ENCODE results near the gene DNAJC24. TPM values are rescaled to one million over a fixed set of nuclear protein-coding genes. Genes with fewer than 3 reads are reported as not detected.
A peak's percentile ranks its signal among the peaks of the same experiment; 100 is the strongest.

DNAJC24 gene
- total and polyA plus RNA-seq, 9 of the 15 experiments (the other 6 are each of a cell fraction or from before 2014, with no cell fraction given) = 12.2 to 31.9 (median 16.9) TPM

- TF ChIP-seq, protein P1, sequence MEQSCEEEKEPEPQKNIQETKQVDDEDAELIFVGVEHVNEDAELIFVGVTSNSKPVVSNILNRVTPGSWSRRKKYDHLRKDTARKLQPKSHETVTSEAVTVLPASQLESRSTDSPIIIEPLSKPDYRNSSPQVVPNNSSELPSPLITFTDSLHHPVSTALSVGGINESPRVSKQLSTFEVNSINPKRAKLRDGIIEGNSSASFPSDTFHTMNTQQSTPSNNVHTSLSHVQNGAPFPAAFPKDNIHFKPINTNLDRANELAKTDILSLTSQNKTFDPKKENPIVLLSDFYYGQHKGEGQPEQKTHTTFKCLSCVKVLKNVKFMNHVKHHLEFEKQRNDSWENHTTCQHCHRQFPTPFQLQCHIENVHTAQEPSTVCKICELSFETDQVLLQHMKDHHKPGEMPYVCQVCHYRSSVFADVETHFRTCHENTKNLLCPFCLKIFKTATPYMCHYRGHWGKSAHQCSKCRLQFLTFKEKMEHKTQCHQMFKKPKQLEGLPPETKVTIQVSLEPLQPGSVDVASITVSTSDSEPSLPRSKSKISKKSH (CRISPR knock-in tag; IDR thresholded peaks at IDR 0.05) = no peak
- TF ChIP-seq MBD1 (CRISPR knock-in tag; IDR thresholded peaks at IDR 0.05) = no peak
- 0 out of 4 replicates have a peak, but pooled peaks of 1 of the 2 experiments have one; percentile 13 for TF ChIP-seq MAZ (CRISPR knock-in tag; conservative IDR thresholded peaks at IDR 0.05 in 1 of 2, IDR thresholded peaks at IDR 0.05 in 1 of 2)
- 0 out of 2 replicates have a peak, but pooled peaks have one; percentile 32 for TF ChIP-seq ZNF445 (CRISPR knock-in tag; IDR thresholded peaks at IDR 0.05; ENCODE audit: low read depth)
- TF ChIP-seq ILF3 (IDR thresholded peaks at IDR 0.05; ENCODE audit: borderline replicate concordance) = no peak
- peak; percentile 45; the same call in 1 of the 2 replicates for TF ChIP-seq FOXM1 (IDR thresholded peaks at IDR 0.05; ENCODE audit: low read depth)
- no peak for TF ChIP-seq FOXM1 (CRISPR knock-in tag; IDR thresholded peaks at IDR 0.05; ENCODE audit: low read depth)
- TF ChIP-seq SMARCA5 (IDR thresholded peaks at IDR 0.05) = no peak
- TF ChIP-seq LEF1 (IDR thresholded peaks at IDR 0.05) = no peak
- TF ChIP-seq CAMTA2 (CRISPR knock-in tag; conservative IDR thresholded peaks at IDR 0.05) = no peak
- TF ChIP-seq DNMT1 (IDR thresholded peaks at IDR 0.05) = no peak
- TF ChIP-seq ARID1B (IDR thresholded peaks at IDR 0.05) = peak; percentile 62
- no peak for TF ChIP-seq NR4A1 (CRISPR knock-in tag; IDR thresholded peaks at IDR 0.05)
- no peak for TF ChIP-seq NR4A1 (tag; IDR thresholded peaks at IDR 0.05)
- TF ChIP-seq, protein P2, sequence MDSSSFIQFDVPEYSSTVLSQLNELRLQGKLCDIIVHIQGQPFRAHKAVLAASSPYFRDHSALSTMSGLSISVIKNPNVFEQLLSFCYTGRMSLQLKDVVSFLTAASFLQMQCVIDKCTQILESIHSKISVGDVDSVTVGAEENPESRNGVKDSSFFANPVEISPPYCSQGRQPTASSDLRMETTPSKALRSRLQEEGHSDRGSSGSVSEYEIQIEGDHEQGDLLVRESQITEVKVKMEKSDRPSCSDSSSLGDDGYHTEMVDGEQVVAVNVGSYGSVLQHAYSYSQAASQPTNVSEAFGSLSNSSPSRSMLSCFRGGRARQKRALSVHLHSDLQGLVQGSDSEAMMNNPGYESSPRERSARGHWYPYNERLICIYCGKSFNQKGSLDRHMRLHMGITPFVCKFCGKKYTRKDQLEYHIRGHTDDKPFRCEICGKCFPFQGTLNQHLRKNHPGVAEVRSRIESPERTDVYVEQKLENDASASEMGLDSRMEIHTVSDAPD (CRISPR knock-in tag; IDR thresholded peaks at IDR 0.05) = no peak
- no peak for TF ChIP-seq IRF9 (tag; IDR thresholded peaks at IDR 0.05)
- peak; percentile 84 for TF ChIP-seq EP300 (IDR thresholded peaks at IDR 0.05; ENCODE audit: low read length)
- TF ChIP-seq ADNP (tag; IDR thresholded peaks at IDR 0.05) = no peak
- no peak for TF ChIP-seq GTF2F1 (IDR thresholded peaks at IDR 0.05; ENCODE audit: low read depth, low read length)
- no peak for TF ChIP-seq HNRNPLL (IDR thresholded peaks at IDR 0.05; ENCODE audit: low read depth, low read length, poor library complexity, severe bottlenecking)
- TF ChIP-seq SAP30 (IDR thresholded peaks at IDR 0.05; ENCODE audit: borderline replicate concordance, insufficient read depth, low read depth, low read length, poor library complexity, severe bottlenecking) = no peak
- peak; percentile 25; the same call in 1 of the 2 replicates for TF ChIP-seq NFE2 (IDR thresholded peaks at IDR 0.05; ENCODE audit: low read depth)
- TF ChIP-seq ZNF830 (CRISPR knock-in tag; IDR thresholded peaks at IDR 0.05) = no peak
- TF ChIP-seq ZFPM2 (CRISPR knock-in tag; IDR thresholded peaks at IDR 0.05) = no peak
- no peak for TF ChIP-seq U2AF1 (optimal IDR thresholded peaks at IDR 0.05; ENCODE audit: low read depth, low read length)
Measured at GRCh38 chr11:31419138-31419537, 49.5 kb downstream of the DNAJC24 start (continued).

Data from K562 (cell line).